Parathyroid adenoma (tissue), 2 donors: ENCODE data around the gene VAPA.
"Not testable (repeated sequence)": the region's sequence is repeated elsewhere in the genome, so short reads cannot be mapped to it uniquely, and the experiment has no call there.

Experiments
- H2AFZ ChIP-seq: fragments of 300-600 bp; sonication (generic); one replicate; pipeline ENCODE4 v1.7.0; 2017; ENCODE audit warnings: antibody characterized with exemption, mild to moderate bottlenecking
- H3K27ac ChIP-seq: fragments of 300-600 bp; sonication (generic); one replicate; pipeline ENCODE4 v1.7.0; 2017
- H3K27me3 ChIP-seq: fragments of 300-600 bp; sonication (generic); one replicate; pipeline ENCODE4 v1.7.0; 2017; ENCODE audit warnings: low read length; ENCODE audit not compliant: control insufficient read depth, insufficient read depth
- H3K36me3 ChIP-seq: fragments of 300-600 bp; sonication (generic); one replicate; pipeline ENCODE4 v1.7.0; 2017; ENCODE audit warnings: low read length; ENCODE audit not compliant: control insufficient read depth, insufficient read depth
- H3K4me1 ChIP-seq: fragments of 300-600 bp; sonication (generic); one replicate; pipeline ENCODE4 v1.7.0; 2017; ENCODE audit warnings: control low read depth
- H3K4me2 ChIP-seq: fragments of 300-600 bp; sonication (generic); one replicate; pipeline ENCODE4 v1.7.0; 2017; ENCODE audit warnings: low read length
- H3K4me3 ChIP-seq: fragments of 300-600 bp; sonication (generic); one replicate; pipeline ENCODE4 v1.7.0; 2017; ENCODE audit warnings: low read depth, low read length
- H3K79me2 ChIP-seq: fragments of 300-600 bp; sonication (generic); one replicate; pipeline ENCODE4 v1.7.0; 2017; ENCODE audit warnings: control low read depth
- H3K9ac ChIP-seq: fragments of 300-600 bp; sonication (generic); one replicate; pipeline ENCODE4 v1.7.0; 2017; ENCODE audit warnings: mild to moderate bottlenecking
- H3K9me3 ChIP-seq: fragments of 300-600 bp; sonication (generic); one replicate; pipeline ENCODE4 v1.7.0; 2017; ENCODE audit warnings: low read length; ENCODE audit not compliant: control insufficient read depth
- TF ChIP-seq, protein P1 (sequence below): fragments of 300-600 bp; sonication (generic); IDR thresholded peaks from one replicate; pipeline ENCODE4 v1.7.0; 2017; ENCODE audit warnings: antibody characterized with exemption, mild to moderate bottlenecking
- donor health status: primary hyperparathyroidism.

VAPA gene

GRCh38 chr18:9894454-9895068 is 19.3 kb upstream of the VAPA start:
- no peaks in the 10 kb centered on the region for H3K27me3 ChIP-seq

DNA sequence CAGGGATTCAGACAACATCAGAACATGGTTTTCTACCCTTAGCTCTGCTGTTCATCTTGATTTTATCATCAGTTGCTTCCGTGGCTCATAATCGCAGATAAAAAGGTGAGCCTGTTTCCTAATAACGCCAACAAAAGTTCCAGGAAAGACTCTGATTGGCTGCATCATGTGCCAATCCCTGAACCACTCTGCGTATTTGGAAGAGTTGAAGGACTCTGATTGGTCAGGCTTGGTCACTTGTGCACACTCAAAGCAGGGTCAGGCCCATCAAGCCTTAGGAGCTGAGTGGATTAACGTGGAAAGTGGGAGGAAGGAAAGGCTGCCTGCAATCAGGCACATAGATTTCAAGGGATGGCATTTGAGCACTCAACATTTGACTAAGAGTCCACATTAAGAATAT is 16.7 kb upstream of the VAPA start:
- TF ChIP-seq, protein P1, sequence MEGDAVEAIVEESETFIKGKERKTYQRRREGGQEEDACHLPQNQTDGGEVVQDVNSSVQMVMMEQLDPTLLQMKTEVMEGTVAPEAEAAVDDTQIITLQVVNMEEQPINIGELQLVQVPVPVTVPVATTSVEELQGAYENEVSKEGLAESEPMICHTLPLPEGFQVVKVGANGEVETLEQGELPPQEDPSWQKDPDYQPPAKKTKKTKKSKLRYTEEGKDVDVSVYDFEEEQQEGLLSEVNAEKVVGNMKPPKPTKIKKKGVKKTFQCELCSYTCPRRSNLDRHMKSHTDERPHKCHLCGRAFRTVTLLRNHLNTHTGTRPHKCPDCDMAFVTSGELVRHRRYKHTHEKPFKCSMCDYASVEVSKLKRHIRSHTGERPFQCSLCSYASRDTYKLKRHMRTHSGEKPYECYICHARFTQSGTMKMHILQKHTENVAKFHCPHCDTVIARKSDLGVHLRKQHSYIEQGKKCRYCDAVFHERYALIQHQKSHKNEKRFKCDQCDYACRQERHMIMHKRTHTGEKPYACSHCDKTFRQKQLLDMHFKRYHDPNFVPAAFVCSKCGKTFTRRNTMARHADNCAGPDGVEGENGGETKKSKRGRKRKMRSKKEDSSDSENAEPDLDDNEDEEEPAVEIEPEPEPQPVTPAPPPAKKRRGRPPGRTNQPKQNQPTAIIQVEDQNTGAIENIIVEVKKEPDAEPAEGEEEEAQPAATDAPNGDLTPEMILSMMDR = no peak
- H3K36me3 ChIP-seq = no peaks in the 10 kb centered on the region

More at GRCh38 chr18:9894454-9895068, 19.3 kb upstream of the VAPA start:
- H3K4me1 ChIP-seq = peaks cover 5% of the 10 kb centered on the region
- no peaks in the 10 kb centered on the region for H3K9me3 ChIP-seq
- H2AFZ ChIP-seq = no peak overlapping the region
- H3K4me3 ChIP-seq = no peak overlapping the region
- H3K4me2 ChIP-seq = no peak overlapping the region
- no peak overlapping the region for H3K27ac ChIP-seq
- H3K9ac ChIP-seq = no peak overlapping the region
- no peaks in the 10 kb centered on the region for H3K36me3 ChIP-seq
- H3K79me2 ChIP-seq = no peaks in the 10 kb centered on the region
- TF ChIP-seq, protein P1 = no peak

DNA sequence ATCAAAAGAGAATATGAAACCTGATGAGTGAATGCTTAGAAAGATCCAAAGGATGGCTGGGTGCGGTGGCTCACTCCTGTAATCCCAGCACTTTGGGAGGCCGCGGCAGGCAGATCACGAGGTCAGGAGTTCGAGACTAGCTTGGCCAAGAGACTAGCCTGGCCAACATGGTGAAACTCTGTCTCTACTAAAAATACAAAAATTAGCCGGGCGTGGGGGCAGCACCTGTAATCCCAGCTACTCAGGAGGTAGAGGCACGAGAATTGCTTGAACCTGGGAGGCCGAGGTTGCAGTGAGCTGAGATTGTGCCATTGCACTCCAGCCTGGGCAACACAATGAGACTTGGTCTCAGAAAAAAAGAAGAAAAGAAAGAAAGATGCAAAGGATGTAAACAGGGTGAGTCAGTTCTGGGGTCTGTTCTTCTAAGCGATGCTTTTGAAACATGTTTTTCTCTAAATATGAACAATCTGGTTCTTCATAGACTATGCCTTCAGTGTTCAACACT is 16.0 kb upstream of the VAPA start:
- H3K4me2 ChIP-seq = not testable (repeated sequence)

More for the DNA sequence above, 16.7 kb upstream of the VAPA start:
- Histone ChIP-seq H3K79me2 (no peaks in the 10 kb centered on the region), H2AFZ (no peak overlapping the region), H3K4me1 (peaks cover 5% of the 10 kb centered on the region), H3K4me2 (no peak overlapping the region), H3K4me3 (no peak overlapping the region), H3K9ac (no peak overlapping the region), H3K27ac (no peak overlapping the region), H3K9me3 (no peaks in the 10 kb centered on the region), H3K27me3 (no peaks in the 10 kb centered on the region)

GRCh38 chr18:9898792-9899549 is 14.8 kb upstream of the VAPA start:
- TF ChIP-seq, protein P1 = no peak
- Histone ChIP-seq H2AFZ (peak overlapping the region; percentile 52), H3K27ac (no peak overlapping the region), H3K4me2 (peak overlapping the region; percentile 23), H3K9ac (no peak overlapping the region), H3K79me2 (no peaks in the 10 kb centered on the region), H3K27me3 (no peaks in the 10 kb centered on the region), H3K36me3 (no peaks in the 10 kb centered on the region), H3K4me1 (peaks cover 5% of the 10 kb centered on the region), H3K4me3 (no peak overlapping the region), H3K9me3 (no peaks in the 10 kb centered on the region)

More for the DNA sequence above, 16.0 kb upstream of the VAPA start:
- H3K27ac ChIP-seq, H3K9ac ChIP-seq, H2AFZ ChIP-seq, H3K4me1 ChIP-seq, H3K4me3 ChIP-seq, H3K79me2 ChIP-seq, H3K36me3 ChIP-seq, H3K9me3 ChIP-seq, H3K27me3 ChIP-seq: not testable (repeated sequence)

DNA sequence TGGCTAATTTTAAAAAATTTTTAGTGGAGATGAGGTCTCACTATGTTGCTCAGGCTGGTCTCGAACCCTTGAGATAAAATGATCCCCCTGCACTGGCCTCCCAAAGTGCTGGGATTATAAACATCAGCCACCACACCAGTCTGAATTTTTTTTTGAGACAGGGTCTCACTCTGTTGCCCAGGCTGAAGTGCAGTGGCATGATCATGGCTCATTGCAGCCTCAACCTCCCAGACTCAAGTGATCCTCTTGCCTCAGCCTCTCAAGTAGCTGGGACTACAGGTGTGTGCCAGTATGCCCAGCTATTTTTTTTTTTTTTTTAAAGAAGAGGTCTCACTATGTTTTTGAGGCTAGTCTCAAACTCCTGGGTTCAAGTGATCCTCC is 14.3 kb upstream of the VAPA start:
- H3K9me3 ChIP-seq, H3K27me3 ChIP-seq, H3K36me3 ChIP-seq, H3K4me2 ChIP-seq, H3K4me1 ChIP-seq, H3K9ac ChIP-seq, H3K79me2 ChIP-seq, H3K4me3 ChIP-seq, H3K27ac ChIP-seq, H2AFZ ChIP-seq: not testable (repeated sequence)
